Measurements from ENCODE around the gene KRT5.

DNA sequence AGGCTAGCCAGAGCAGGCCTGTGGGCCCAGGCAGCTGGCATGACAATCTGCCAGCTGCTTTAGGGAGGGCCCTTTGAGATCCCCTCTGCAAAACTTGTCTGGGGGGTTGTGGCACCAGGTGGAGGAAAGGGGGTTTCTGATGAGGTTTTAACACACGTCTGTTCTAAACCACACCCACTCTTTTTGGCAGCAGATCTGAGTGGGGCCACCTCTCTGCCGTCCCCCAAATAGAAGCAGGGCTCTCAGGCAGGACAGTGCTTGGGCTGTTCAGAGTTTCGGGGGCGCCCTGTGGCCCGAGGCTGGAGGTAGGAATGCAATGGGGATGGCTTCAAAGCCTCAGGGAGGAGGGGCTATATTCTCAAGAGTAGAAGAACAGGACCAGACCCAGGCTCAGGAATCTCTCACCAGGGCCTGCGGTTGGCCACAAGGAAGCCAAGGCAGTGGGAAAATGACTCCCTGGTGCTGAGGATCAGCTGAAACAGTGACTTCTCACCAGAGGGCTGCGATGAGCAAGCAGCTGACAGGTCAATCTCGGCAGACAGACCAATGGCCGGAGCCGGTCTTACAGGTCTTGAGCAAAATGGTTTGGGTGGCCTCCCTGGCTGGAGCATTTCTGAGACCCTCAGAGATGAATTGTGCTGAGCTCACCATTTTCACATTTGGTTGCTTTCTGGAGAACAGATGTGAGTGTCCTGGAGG lies 1.5 kb upstream of the KRT5 start:
- TF ChIP-seq ZNF274 (IDR thresholded peaks at IDR 0.05; ENCODE audit: insufficient read depth, insufficient read length) (no peak), PAX5 (IDR thresholded peaks at IDR 0.05; ENCODE audit: borderline replicate concordance, low read depth, low read length) (no peak), EGR1 (IDR thresholded peaks at IDR 0.05; ENCODE audit: borderline replicate concordance in 1 of 2, low read depth in 2 of 2, low read length in 2 of 2) (no peak), REST (IDR thresholded peaks at IDR 0.05; ENCODE audit: low read depth, low read length) (no peak), TARDBP (IDR thresholded peaks at IDR 0.05; ENCODE audit: borderline replicate concordance) (no peak), SIN3A (IDR thresholded peaks at IDR 0.05; ENCODE audit: low read depth, low read length) (no peak), RCOR1 (conservative IDR thresholded peaks at IDR 0.05; ENCODE audit: low read depth, low read length) (no peak), RAD51 (IDR thresholded peaks at IDR 0.05) (no peak), ZNF622 (IDR thresholded peaks at IDR 0.05) (no peak)
- TF ChIP-seq, protein P1, sequence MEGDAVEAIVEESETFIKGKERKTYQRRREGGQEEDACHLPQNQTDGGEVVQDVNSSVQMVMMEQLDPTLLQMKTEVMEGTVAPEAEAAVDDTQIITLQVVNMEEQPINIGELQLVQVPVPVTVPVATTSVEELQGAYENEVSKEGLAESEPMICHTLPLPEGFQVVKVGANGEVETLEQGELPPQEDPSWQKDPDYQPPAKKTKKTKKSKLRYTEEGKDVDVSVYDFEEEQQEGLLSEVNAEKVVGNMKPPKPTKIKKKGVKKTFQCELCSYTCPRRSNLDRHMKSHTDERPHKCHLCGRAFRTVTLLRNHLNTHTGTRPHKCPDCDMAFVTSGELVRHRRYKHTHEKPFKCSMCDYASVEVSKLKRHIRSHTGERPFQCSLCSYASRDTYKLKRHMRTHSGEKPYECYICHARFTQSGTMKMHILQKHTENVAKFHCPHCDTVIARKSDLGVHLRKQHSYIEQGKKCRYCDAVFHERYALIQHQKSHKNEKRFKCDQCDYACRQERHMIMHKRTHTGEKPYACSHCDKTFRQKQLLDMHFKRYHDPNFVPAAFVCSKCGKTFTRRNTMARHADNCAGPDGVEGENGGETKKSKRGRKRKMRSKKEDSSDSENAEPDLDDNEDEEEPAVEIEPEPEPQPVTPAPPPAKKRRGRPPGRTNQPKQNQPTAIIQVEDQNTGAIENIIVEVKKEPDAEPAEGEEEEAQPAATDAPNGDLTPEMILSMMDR (IDR thresholded peaks at IDR 0.05 in 2 of 3, conservative IDR thresholded peaks at IDR 0.05 in 1 of 3; ENCODE audit: control insufficient read depth in 2 of 3, extremely low read depth in 1 of 3, insufficient read depth in 1 of 3, low read depth in 3 of 3, low read length in 3 of 3), result no peak

Data from GM12878 (cell line).